GM18909 (cell line): ENCODE data around the gene PLA2G2D.

Experiments used
- ATAC-seq: cut with Tn5 transposase; IDR thresholded peaks from one replicate; pipeline ENCODE4 v1.9.1; 2021; ENCODE audit warnings: mild to moderate bottlenecking; ENCODE audit not compliant: unreplicated experiment, poor library complexity

Gene PLA2G2D

DNA sequence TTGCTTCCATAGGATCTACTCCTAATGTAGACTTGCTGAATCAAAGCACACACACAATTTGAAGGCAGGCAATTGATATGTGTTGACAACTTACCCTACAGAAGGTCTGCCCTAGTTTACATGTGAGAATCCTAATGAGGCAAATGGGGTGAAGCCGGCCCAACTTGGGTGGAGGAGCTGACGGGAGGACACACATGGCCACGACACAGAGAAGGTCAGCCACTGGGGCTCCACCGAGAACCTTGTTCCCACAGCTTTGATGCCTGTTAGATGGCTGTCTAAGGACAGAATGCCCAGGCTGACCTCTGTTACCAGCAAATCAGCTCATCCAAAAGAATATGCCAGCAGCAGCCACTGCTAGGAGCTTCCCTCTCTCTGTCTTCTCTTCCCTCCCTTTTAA is 1.5 kb upstream of the PLA2G2D start:
- no peak for ATAC-seq

DNA sequence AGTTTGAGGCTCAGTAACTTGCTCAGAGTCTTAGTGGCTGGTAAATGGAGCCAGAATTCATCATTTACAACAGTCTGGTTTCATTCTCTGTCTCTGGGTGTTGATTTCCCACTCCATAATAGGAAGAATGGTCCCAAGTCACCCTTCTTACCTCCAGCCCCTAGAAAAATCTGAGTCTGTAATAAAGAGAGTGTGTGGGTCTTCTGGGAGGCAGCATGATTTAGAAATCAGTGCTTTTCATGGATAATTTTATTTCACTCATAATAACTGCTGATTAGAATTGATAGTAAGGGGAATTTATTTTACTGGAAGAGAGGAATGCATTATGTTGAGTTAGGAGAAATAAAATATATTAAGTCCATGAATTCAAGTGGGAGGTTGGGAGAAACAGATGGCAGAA is 2.1 kb downstream of the PLA2G2D start:
- ATAC-seq: no peak

DNA sequence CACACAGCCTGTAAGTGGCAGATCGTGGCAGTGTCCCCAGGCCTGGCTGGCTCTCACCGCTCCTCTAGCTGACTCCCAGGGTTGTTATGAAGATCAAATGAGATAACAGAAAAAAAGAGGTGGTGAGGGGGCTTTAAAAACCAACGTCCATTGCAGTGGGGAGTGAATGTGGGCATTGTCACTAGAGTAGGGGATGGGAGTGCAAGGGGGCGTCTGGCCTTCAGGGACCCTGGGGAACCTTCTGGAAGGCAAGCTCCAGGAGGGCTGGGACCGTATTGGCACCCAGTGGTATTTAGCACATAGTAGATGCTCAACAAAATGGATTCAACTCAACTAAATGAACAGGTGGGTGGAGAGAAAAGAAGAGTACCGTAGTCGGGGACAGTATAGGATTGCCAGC is 3.4 kb downstream of the PLA2G2D start:
- no peak for ATAC-seq

- ATAC-seq: no peak
Measured at GRCh38 chr1:20115479-20115878, 3.9 kb downstream of the PLA2G2D start.

GRCh38 chr1:20114021-20114648 is 5.2 kb downstream of the PLA2G2D start:
- ATAC-seq: no peak

DNA sequence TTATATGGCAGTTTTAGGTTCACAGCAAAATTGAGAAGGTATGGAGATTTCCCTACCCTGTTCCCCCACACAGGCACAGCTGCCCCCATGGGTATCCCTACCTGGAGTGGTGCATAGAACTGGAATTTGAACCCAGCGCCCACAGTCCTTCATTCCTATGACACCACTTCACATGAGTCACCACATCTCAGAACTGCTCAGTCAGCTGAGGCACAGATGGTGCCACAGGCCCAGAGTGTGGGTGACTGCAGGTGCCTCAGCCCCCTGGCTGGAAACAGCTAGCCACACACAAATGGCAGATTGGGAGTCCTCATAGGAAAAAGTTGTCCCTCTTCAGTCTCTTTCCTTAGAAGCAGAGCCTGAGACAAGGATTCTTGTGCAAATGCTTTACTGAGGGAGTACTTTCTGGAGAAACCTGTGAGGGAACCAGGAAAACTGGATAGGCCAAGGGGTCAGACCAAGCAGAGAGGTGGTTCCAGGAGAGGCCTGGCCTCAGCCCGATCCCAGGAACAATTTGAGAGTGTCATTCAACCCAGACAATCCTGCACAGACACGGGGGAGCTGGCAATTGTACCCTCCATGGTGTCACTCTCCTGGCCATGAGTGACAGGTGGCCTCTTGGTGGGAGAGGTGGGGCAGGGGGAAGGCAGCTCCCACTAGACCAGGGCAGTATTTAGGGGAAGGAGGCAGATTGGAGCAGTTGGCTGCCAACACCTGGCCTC is 6.9 kb downstream of the PLA2G2D start:
- ATAC-seq: no peak

- no peak for ATAC-seq
Measured at GRCh38 chr1:20111452-20111851, 7.9 kb downstream of the PLA2G2D start.

DNA sequence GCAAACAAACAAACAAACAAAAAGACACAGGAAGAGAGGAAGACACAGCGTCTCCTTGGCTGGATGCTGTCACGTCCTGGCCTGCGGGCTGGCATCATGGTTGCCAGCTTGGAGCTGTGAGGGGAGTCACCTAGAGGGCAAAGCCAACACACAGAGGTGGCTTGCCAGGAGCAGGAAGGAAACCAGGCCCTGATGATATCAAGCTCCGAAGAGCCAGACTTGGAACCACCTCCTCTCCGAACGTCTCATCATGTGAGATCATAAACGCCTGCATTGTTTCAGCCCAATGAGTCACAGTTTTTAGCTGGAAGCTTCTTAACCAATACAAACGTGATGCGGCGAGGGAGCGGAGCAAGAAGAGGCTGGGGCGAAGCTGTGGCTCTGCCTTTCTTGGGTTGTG is 8.7 kb downstream of the PLA2G2D start:
- ATAC-seq: no peak

- ATAC-seq: no peak
Measured at GRCh38 chr1:20109223-20109856, 10.0 kb downstream of the PLA2G2D start.

GRCh38 chr1:20108366-20109123 is 10.8 kb downstream of the PLA2G2D start:
- no peak for ATAC-seq

GRCh38 chr1:20107796-20108195 is 11.5 kb downstream of the PLA2G2D start:
- no peak for ATAC-seq

DNA sequence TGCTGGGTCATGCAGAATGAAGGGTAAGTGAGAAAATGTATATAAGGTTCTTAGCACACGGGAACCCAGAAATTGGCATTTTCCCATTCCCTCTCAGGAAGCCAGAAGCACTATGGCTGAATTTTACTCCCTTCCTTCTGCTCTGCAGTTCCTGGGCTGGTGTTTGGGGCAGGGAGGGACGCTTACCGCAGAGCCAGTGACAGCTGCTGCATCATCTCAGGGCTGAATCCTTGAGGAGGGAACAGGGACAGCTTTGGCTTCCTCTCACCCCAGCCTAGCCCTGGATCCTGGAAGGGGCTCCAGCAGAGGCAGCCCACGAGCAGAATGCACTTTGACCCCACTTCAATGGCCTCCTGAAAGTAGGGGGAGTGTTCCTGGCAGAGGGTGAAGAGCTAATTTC is 12.0 kb downstream of the PLA2G2D start:
- no peak for ATAC-seq

DNA sequence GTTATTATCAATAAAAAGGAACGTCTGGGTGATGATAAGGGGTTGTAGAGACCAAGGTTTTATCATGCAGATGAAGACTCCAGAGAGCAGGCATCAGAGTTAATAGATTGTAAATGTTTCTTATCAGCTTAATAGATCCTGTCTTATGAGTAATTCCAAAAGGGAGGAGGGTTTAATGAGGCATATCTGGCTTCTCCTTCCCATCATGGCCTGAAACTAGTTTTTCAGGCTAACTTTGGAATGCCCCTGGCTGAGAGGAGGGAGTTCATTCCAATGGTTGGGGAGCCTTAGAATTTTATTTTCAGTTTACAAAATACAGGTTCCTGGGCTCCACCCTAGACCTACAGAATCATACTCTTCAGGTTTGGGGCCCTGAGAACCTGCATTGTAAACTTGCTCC is 13.5 kb downstream of the PLA2G2D start:
- no peak for ATAC-seq

GRCh38 chr1:20102875-20103274 is 16.5 kb downstream of the PLA2G2D start:
- ATAC-seq: no peak

- ATAC-seq: no peak
Measured at GRCh38 chr1:20100632-20101355, 18.5 kb downstream of the PLA2G2D start.

DNA sequence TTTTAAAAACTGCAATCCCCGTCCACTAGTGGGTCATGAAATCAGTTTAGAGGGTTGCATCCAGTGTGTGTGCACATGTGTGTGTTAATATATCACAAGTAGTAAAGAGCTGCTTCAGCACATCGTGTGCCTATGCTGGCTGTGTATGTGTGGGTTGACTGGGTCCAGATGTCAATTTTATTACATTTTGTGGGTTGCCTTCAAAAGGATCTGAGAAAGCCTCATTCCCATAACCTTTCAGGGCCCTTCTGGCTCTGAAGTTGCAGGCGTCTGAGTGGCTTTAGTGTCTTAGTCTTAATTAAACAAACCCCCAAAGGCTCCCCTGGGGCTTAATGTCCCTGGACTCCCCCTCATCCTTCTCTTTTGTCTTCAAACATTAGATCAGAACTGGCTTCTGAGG is 19.8 kb downstream of the PLA2G2D start:
- ATAC-seq: no peak

GRCh38 chr1:20096840-20097447 is 22.4 kb downstream of the PLA2G2D start:
- ATAC-seq: no peak

- no peak for ATAC-seq
Measured at GRCh38 chr1:20095564-20096434, 23.5 kb downstream of the PLA2G2D start.

GRCh38 chr1:20093940-20094391 is 25.4 kb downstream of the PLA2G2D start:
- no peak for ATAC-seq
